ENCODE results near the gene NEIL3.

NEIL3 gene

DNA sequence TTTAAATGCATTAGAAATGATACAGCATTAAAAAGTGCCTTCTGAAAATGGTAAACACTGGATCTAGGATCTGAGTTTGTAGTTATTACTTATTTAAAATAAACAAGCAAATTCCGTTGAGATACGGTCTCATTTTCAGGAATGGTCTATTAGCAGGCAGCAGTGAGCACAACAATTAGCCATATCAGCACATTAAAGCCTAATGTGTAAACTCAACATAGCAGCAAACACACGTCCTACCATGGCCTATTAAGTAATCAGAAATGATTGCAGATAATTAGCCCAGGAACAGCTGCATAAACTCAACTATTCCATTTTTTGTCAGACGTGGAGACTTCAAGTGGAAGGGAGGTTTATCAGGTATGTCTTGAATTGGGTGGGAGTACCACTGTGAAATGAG is 61.8 kb downstream of the NEIL3 start:
- no peak for DNase-seq

DNA sequence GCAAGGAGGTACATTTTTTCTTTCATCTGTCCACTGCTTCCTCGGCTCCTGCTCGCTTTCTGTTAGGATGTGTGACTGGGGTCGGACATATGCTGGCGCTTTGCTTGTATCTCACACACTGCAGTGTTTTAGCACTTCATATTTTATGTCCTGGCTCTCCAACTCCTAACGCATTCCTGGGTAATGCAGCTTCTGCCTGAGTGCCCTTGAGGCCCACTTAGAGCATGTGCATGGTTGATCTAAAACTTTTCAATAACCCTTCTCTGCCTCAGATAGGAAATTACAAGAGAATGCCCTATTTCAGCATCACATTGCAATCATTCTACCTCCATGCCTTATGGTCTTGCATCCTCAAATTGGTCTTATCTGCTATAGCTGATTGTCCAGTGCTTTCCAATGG is 65.3 kb downstream of the NEIL3 start:
- DNase-seq, result peak; percentile 25

DNA sequence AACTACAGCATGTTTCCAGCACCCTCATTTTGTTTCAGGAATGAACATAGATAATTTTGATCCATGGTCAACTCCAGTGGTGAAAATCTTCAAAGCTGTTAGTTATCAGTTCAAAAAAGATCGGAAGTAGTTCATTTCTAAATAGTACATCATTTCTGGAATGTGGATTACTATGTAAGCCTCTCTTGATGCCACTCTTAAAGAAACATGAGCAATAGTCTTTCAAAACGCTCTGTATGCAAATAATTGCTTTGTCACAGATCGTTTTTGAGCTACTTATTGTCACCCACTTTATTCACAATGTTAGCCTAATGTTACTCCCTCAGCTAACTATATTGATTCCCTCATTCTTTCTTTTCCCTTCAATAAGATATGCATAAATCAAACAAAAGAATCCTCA is 65.7 kb downstream of the NEIL3 start:
- DNase-seq, result no peak

DNA sequence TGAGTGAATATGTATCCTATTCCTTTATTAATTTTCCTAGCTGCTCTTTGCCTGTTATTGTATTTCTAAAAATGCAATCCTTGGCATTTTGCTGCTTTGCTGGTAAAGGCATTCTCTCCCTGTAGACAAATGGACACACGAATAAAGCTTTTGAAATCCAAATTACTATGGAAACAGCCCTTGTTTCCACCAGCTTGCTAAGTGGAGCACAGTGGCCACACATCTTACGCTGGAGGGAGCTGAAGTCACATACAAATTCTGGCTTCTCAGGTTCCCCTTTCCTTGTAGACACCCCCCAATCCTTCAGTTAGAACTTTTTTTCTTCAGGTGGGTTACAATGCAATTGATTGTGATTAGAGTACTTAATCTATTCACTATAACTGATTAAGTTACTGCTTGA is 66.3 kb downstream of the NEIL3 start:
- DNase-seq, result no peak

DNA sequence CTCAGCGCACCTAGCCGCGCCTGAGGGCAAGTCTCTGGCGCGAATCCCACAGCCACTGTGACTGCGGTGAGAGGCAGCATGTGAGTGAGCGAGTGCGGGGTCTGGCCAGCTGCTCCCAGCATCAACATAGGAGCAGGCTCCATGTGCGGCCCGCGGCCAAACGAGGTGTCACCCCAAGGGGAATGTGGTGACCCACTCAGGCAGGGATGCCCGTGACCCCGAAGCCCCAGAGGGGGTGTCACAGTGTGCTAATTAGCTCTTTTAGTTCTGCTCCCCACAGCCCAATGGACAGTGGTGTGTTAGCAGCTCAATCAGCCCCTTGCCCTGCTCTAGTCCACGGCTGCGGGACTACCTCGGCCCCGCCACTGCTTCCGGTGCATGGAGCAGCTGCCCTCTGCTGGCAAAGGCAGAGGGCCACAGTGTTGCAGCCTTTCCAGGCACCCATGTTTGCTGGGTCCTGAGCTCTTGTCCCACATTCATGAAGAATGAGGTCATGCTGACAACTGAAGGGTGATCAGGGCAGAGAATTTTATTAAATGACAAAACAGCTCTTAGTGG is 71.1 kb downstream of the NEIL3 start:
- DNase-seq, result no peak

DNA sequence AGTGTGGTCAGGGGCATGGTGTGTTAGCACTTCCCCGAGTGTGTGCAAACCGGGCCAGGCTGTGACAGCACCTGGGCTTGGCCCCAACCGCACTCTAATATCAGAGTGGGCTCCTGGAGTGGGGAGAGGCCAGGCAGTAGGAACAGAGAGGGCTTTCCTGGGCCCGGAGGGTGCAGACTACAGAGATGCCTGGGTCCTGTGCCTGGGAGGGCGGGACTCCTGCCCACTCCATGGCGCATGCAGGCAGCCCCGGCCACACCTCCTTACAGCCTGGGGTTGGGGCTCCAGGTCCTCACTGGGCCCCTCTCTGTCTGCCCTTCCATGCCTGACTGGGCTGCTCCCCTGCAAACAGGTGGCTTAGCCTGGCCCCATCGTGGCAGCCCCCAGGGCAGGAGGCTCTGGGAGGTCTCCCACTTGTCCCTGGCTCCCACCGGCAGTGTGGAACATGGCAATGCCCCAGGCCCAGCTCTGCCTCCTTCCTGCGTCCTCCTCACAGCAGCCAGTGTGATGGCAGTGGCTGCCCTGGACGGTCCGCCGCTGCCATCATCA is 72.2 kb downstream of the NEIL3 start:
- no peak for DNase-seq

DNA sequence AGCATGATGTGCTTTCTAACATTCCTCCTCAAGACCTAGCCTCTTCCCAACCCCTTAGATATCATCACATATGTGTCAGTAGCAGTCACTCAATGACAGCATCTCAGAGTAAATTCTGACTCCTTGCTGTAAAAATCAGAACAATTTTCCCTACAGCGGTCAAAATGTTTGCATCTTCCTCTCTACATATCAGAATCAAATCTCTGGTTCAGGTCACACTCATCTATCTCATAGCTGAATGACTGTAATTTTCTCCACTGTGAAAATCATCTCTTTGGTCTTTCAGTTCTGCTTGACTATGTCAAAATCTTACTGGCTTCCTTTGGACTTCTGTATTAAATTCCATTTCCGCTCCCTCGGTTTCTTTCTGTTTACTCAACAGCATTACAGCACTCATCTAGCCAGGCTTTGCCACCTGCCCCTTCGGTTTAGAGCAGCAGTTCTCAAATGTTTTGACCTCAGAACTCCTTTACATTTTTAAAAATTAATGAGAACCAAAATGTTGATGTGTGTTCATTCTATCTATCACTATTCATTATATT is 75.3 kb downstream of the NEIL3 start:
- DNase-seq, result no peak

DNA sequence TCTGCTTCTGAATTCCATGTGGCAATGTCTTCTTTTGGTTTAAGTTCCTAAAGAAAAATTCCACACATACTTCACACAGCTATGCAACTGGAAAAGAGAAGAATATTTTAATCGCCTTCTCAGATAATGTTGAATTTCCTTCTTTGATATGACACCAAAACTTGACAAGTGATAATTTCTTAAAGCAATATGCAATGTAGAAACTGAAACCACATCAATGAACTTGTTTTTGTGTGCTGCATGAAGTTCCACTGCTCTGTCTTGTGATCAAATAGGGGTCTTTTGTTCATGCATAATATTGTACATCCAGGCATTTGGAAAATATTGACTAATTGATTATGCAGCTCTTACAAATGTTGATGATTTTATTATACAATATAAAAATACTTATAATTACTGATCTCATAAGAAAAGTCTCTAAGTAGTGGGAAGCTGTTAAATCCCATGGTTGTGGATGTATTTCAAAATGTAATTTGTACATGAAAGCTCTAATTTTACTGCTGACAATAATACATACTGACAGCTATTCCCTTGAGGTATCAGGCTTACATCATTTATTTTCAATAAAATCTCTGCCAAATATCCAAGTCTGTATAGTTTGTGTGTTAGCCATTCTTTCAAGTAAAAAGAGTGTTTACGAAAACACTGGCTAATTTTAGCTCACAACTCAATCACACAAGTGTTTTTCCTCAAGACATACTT is 76.1 kb downstream of the NEIL3 start:
- no peak for DNase-seq

DNA sequence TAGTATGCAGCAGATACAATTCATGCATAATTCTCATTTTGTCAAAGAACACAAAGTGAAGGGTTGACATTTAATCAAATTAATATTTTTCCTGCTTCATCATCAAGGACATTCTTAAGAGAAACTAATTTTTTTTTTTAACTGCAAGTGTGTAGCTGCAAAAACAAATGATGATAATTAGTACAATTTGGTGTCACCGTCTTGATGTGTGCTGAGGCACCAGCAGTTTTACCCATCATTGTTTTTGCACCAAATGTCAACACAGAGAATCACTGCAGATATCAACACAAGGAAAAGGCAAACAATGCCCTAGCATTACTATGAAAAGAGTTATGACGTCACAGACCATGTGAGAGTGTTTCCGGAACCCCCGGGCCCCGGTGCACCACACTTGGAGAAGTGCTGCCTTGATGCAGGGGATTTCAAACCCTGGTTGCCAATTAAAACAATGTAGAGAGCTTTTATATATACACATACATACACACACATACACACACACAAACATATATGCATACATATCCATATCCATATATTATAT is 76.7 kb downstream of the NEIL3 start:
- no peak for DNase-seq

DNA sequence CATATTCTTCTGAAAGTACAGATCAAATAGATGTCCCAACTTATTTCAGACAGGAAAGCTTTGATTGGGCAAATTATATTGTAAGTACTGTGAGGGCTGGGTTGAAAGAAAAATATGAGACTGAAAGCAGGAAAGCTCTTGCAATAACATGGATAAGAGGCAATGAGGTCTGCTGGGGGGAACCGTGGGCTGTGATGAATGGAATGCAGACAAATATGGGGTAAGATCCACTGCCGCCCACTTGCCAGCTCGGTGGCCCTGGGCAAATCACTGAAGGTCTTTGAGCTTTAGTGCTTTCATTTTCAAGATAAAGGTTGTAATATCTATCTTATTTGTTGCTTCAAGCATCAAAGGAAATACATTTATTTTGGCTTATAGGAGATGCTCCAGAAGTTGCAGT is 81.6 kb downstream of the NEIL3 start:
- no peak for DNase-seq

DNA sequence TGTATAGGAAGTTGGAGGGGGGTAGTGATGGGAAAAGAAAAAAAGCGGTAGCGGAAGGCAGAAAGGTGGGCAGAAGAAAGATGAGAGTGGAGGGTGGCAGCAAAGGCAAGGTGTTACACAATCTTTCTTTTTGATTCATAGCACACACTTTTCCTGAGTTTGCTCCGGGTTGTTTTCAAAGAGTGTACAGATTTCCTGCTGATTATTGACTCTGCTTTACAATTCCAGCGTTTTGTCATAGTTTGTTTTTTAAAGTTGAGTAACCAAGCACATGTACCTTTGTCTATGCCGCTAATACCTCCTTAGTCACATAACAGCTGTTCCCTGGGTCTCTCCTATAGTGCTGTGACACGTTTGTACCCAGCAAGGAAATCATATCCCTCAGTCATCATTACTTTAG is 82.3 kb downstream of the NEIL3 start:
- no peak for DNase-seq

DNA sequence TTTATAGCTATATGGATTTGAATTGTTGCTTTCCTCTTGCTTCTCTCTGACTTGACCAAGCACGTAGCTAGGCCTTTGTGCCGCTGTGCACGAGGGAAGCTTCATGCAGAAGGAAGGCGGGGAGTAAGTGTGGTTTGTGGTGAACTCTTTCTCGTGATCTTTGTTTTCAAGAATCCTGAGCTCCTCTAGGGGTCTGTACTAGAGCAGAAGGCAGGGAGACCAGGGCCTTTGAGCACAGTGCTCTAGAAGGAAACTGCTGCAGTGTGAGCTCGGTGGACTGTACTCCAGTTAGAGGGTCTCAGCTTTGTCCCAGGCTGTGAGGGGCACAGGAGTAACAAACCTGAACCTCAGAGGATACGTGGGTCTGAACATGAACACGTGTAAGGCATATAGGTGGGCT is 83.6 kb downstream of the NEIL3 start:
- no peak for DNase-seq

DNA sequence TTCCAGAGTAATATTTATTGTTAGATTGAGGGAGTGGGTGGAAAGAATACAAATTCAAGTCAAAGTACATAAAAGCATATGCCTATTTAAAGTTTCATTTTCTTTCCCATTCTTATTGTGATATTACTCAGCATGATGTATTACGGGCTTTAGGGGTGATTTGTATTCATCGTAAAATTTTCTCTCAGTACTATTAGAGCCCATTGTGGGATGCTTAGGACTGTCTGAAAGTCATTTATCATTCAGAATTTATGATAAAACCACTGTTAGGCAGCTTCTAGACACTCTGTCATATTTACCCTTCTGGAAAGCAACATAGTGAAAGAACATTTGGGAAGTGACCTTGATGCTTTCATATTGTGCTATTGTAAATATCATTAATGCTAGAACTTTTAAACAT is 86.7 kb downstream of the NEIL3 start:
- no peak for DNase-seq

DNA sequence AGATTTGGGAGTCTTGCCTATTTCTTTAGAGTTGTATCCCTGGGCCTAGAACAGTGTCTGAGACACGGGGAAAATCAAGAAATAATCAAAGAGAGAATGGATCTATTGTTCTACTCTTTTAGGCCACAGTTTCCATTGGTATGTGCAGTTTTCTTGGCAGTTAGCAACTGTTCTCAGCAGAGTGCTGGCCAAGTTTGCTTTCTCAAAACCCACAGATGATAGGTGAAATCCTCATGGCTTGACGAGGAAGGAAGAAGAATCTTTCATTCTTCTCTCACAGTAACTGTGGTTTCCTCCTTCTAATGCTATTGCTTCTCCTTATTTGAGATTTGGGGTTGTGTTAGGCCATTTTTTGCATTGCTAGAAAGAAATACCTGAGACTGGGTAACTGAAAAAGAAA is 90.4 kb downstream of the NEIL3 start:
- DNase-seq, result no peak

DNA sequence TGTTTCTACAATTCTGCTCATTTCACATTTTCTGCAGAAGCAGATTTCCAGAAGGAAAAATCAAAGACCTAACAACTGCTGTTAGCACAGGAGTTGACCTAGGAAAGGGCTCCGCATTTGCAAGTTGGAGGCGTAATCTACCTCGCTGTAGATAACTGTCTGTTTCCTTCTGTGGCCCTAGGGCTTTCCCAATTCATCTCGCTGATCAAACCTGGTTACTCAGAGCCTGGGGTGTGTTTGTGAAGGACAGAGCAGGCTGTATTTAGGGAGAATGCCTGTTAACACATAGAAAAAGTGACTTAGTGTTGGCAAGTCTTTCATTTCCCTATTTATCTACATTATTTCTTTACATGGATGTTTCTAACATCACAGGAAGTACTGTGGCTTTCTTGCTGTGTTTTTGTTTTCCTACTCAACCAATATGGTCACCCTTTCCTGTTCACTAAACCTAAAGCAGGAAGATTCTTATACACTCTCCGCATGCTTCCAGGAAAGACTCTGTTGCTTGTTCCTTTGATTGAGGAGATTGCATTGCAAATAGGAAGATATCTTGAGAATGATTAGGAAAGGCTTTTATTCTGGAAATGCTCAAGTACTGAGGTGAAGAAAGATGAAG is 92.1 kb downstream of the NEIL3 start:
- no peak for DNase-seq

DNA sequence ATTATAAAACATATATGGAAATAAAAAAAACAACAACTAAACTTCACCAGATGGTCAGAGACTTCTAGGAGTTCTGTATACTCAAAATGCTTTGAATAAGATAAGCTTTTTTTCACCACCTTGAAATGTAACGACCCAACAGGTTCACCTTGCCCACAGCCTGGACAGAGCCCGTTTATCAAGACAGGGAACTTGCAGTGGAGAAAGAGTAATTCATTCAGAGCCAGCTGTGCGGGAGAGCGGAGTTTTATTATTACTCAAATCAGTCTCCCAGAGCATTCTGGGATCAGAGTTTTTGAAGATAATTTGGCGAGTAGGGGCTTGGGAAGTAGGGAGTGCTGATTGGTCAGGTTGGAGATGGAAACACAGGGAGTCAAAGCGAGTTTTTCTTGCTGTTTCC is 94.1 kb downstream of the NEIL3 start:
- no peak for DNase-seq

DNA sequence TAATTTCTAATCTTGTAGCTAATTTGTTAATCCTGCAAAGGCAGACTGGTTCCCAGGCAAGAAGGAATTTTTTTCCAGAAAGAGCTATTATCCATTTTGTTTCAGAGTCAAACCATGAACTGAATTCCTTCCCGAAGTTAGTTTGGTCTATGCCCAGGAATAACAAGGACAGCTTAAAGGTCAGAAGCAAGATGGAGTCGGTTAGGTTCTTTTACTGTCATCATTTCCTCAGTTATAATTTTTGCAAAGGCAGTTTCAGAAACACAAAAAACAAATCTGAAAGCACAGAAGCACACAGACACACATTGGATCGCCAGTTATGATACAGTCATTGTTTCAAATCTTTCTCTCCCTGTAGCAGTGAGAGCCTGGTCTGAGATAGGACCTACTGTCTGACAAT is 94.7 kb downstream of the NEIL3 start:
- DNase-seq, result no peak

DNA sequence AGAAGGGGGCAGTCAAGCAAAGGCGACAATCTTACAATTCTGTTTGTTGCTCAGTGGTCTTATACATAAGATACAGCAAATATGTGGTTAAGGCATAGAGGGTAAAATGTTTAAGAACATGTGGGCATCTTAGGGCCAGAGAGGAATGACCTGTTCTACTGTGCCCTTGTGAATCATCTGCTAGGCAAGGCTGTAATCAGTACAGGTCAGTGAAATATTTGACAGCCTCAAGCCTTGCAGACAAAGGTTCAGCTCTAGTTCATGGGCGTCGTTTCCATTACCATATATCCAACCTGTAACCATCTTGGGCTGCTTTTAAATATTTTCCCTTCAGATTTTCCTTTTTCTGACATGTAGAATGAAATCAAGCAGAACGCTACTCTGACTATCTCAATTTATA is 95.3 kb downstream of the NEIL3 start:
- DNase-seq, result no peak

DNA sequence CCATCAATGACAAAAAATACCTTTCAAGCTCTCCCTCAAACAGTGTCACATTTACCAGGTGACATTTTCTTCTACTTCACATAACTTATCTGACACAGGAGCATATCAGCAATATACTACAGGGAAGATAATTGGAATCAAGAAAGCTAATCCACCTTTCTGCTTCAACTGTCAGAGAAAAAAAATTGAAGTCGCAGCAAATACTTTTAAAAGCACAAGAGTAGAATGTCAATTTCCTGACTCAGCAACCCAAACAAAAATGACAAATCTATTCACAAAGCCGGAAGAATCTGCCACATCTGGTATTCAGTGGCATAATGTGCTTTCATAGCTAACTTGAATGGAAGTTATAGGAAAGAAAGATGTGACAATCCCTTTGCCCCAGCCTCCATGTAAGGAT is 95.8 kb downstream of the NEIL3 start:
- peak; percentile 21 for DNase-seq

DNA sequence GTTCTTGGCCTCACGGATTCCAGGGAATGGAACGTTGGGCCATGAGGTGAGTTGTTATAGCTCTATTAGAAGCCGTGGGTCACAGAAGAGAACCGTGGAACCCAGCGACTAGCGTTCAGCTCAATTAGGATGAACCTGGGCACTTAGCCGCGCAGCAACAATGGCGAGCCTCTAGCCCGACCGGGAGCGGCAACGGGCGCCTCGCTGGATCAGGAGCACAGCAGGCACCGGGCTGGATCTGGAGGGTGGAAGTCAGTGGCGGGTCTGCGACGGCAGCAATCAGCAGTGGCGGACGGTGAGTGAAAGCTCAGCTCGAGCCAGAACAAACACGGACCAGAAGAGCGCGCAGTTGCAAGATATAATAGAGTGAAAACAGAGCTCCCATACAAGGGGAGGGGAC is 98.3 kb downstream of the NEIL3 start:
- no peak for DNase-seq

DNA sequence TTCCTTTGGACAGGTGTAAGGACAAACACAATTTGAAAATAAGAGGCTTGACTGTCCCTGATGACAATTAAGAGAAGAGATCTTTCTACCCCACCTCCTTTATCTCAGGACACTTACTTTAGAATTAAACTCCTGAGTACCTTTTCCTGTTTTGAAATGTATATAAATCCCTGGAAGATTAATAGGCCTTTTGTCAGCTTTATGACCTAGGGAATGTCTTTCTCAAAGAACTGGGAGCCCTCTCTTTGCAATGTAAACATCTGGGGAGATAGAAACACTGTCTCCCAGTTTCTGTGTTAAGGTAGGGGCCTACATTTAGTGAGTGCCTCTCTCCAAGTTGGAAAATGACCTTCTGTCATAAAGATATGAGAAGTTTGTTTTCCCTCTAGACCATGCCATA is 100.9 kb downstream of the NEIL3 start:
- DNase-seq, result no peak

DNA sequence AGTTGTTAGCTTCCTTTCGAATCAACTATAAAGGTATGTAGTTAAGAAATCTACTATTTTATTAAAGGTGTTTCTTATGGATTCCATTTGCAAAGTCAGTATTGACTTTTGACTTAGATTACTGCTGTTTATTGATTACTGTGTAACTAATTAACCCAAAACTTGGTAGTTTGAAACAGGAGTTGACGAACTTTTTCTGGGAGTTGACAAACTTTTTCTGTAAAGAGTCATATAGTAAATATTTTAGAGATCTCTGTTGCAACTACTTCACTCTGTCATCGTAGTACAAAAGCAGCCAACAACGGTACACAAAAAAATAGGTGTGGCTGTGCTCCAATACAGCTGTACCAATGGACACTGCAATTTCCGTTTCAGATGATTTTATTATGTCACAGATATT is 102.3 kb downstream of the NEIL3 start:
- no peak for DNase-seq
